Adipocyte (in vitro differentiated cells): Measurements from ENCODE around the gene STARD3.

Experiments
- DNase-seq: peaks from one replicate; pipeline ENCODE4 v3.0.0-alpha.2; 2015; ENCODE audit warnings: low read depth
- H3K27me3 ChIP-seq: replicated peaks from 2 replicates; pipeline ENCODE4 v1.7.0; 2013; ENCODE audit warnings: mild to moderate bottlenecking, low read length, moderate library complexity; ENCODE audit not compliant: control insufficient read depth, insufficient read depth
- H3K36me3 ChIP-seq: 2 replicates; pipeline ENCODE4 v1.7.0; 2013; ENCODE audit warnings: low read length, mild to moderate bottlenecking, moderate library complexity; ENCODE audit not compliant: control insufficient read depth, insufficient read depth, severe bottlenecking
- H3K4me1 ChIP-seq: 2 replicates; pipeline ENCODE4 v1.7.0; 2013; ENCODE audit warnings: mild to moderate bottlenecking, low read length, moderate library complexity; ENCODE audit not compliant: control insufficient read depth, insufficient read depth
- H3K4me3 ChIP-seq: 2 replicates; pipeline ENCODE4 v1.7.0; 2013; ENCODE audit warnings: mild to moderate bottlenecking, low read length, moderate library complexity
- H3K9ac ChIP-seq: 2 replicates; pipeline ENCODE4 v1.7.0; 2013; ENCODE audit warnings: mild to moderate bottlenecking, low read length, moderate library complexity
- H3K9me3 ChIP-seq: 2 replicates; pipeline ENCODE4 v1.7.0; 2013; ENCODE audit warnings: mild to moderate bottlenecking, low read length, moderate library complexity; ENCODE audit not compliant: control insufficient read depth

Gene STARD3

DNA sequence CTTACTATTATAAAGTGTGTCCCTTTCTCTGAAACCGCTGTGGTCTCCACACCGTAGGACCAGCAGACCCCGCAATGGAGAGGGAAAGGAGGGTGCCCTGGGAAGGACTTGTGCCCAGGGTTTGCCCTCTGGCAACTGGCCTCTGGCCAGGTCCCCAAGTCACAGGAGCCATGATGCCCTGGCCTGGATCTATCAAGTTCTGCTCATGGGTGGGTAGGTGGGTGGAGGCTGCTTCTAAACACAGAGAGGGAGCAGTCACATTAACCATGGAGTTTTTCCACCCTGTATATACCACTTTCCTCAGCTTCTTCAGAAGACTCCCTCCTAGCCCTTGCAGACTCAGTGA, 19.9 kb upstream of the STARD3 start:
- Histone ChIP-seq H3K36me3 (no peaks in the 10 kb centered on the region), H3K9me3 (no peaks in the 10 kb centered on the region), H3K4me3 (no peak overlapping the region), H3K9ac (no peak overlapping the region), H3K4me1 (no peaks in the 10 kb centered on the region), H3K27me3 (peaks cover 43% of the 10 kb centered on the region)
- DNase-seq = no peak

DNA sequence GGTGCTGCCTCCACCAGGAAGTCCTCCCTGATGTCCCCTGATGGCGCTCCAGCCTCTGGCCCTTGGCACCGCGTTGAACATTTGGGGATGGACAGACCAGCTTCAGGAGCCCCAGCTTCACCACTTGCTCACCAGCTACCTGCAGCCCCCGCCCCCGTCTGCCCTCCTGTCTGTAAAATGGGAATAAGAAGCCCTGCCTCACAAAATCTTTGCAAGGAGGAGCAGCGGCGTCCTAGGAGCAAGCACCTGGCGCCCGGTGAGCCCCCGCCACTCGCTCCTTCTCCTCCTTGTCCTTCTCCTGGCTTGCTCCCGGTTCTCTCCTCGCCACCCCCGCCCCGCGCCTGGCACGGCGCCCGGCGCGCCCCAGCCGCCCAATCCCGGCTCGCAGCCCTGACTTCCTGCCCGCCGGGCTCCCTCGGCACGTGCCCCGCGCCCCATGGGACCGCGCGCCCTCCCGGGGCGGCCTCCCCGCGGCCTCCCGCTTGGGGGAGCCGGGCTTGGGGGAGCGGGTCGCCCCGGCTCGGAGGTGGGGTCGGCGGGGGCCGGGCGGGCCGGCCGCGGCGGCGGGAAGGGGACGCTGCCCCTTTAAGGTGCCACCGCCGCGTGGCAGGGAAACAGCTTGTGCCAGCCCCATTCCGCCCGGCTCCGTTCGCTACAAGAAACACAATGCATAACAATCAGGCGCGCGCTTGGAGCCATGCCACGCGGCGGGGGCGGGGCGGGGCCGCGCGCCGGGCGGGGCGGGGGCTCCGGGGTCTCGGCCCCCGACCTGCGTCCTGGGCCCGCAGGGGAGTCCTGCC, 19.3 kb upstream of the STARD3 start:
- Histone ChIP-seq H3K4me1 (no peaks in the 10 kb centered on the region), H3K9me3 (no peaks in the 10 kb centered on the region), H3K36me3 (no peaks in the 10 kb centered on the region), H3K9ac (peak overlapping the region; percentile 20), H3K4me3 (peak overlapping the region; percentile 86), H3K27me3 (peaks cover 37% of the 10 kb centered on the region)
- DNase-seq = peak; percentile 73

DNA sequence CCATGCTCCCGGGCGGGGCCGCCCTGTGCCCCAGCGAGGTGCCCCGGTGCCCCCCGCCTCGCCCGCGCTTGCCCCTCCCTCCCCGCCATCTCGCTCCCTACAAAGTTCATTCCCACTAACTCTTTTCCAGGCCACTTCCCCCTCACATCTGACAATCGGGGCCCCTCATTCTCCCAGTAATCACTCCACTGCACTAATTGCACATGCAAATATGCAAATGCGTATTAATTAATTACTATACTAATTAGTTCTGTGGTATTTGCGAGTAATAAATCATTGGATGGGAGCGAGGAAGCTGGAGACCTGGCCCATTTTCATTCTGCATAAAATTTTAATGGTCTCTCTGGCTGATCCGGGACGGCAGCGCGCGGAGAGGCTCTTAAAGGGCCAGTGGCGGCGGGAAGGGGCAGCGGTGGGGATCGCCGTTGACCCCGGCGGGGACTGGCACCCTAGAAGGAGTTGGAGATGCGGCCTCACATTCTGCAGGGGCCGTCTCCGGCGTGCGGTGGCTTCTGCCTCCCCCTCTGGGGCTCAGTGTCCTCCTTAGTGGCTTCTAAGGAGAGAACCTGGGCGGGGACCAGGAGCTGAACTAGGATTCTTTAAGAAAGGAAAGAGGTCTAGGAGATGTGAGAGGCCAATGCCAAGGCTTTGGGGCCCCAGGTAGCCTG, 18.6 kb upstream of the STARD3 start:
- peaks cover 4% of the 10 kb centered on the region for H3K4me1 ChIP-seq
- no peaks in the 10 kb centered on the region for H3K9me3 ChIP-seq
- DNase-seq = peak; percentile 45
- H3K27me3 ChIP-seq = peaks cover 30% of the 10 kb centered on the region
- H3K36me3 ChIP-seq = no peaks in the 10 kb centered on the region
- H3K4me3 ChIP-seq = peak overlapping the region; percentile 86
- peak overlapping the region; percentile 76 for H3K9ac ChIP-seq

DNA sequence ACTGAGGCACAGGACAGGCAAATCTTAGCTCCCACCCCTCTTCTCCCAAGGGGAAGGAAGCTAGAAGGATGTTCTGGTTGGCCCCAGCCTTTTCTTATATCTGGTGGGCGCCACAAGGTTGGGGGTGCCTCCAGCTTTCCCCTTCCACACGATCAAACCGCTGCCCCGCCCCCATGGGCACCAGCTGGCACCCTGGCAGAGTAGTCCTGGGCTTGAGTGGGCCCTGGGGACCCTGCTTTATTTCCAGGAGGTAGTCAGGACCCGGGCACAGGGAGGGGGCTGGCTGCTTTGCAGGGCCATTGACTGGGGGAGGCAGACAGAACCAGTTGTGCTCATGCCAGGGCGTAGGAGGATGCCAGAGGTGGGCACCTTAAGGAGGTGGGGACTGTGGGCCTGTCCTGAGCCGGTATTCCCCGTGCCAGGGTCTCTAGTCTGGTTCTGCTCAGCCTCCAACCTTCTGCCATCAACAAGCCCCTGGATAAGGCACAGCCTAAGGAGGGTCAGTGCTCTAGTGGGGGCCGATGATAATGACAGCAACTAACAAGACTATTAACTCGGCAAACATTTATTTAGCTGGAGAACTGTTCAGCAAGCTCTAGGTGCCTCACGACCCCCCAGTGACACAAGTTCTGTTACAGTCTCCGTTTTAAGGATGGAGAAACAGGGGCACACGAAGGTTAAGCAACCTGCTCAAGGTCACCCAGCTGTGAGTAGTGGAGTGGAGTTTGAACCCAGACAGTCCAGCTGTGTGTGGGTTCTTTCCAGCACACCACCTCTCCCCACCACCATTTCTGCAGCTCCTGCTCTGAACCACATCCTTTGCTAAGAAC, 17.8 kb upstream of the STARD3 start:
- H3K9me3 ChIP-seq = no peaks in the 10 kb centered on the region
- peaks cover 4% of the 10 kb centered on the region for H3K4me1 ChIP-seq
- H3K27me3 ChIP-seq = peaks cover 28% of the 10 kb centered on the region
- H3K36me3 ChIP-seq = no peaks in the 10 kb centered on the region
- peak overlapping the region; percentile 86 for H3K4me3 ChIP-seq
- H3K9ac ChIP-seq = no peak overlapping the region
- no peak for DNase-seq

DNA sequence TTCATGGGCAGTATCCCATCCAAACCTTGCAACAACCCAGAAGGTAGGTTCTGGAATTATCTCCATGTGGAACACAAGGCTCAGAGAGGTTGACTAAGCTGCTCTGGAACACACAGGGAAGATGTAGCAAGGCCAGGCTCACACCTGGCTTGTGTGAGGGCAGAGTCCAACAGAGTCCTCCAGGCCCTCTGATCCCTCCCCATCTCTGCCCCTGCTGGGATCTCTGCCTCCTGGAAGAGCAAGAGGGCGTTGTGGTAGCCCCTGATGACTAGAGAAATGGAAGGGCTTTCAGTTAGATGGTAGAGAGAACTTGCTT, 17.2 kb upstream of the STARD3 start:
- H3K4me3 ChIP-seq = no peak overlapping the region
- H3K9ac ChIP-seq = no peak overlapping the region
- no peaks in the 10 kb centered on the region for H3K9me3 ChIP-seq
- peaks cover 4% of the 10 kb centered on the region for H3K4me1 ChIP-seq
- peaks cover 26% of the 10 kb centered on the region for H3K27me3 ChIP-seq
- no peaks in the 10 kb centered on the region for H3K36me3 ChIP-seq
- DNase-seq = no peak

DNA sequence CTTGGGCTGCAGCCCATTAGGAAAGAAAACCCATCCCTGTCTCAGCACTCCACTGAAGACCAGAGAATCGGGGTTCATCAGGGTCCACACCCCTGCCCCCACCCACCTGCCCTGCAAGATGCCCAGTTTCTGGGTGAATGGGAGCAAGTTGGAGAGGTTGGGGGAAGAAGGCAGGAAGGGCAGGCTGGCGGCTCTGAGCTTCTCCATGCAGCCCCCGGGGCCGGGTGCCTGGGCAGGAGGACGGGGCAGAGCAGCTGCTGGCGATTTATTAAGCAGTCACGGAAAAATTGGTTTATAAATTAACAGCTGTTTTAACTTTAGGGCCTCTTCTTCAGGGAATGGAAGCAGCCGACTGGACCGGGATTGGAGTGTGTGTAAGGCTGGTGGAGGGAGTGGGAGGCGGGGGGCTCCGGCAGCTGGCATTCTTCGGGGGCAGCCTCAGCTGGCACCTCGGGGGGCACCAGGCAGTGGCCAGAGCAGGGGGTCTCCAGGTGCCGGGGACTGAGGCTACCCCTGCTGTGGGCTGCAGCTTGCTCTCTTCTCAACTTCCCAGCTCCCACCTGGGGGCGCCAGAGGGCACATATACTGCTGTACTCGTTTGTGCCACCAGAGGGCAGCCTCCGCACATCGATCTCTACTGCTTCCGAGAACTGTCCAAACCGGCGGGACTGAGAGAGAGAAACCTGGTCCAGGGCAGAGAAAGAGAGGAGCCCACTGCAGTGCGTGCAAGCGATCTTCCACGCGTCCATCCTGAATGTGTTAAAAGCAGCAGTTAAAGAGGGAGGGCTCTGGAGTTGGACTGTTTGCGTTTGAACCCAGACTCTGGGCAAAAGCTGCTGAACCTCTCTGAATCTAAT, 15.2 kb upstream of the STARD3 start:
- Histone ChIP-seq H3K4me1 (peaks cover 18% of the 10 kb centered on the region), H3K36me3 (no peaks in the 10 kb centered on the region), H3K27me3 (peaks cover 33% of the 10 kb centered on the region), H3K9me3 (no peaks in the 10 kb centered on the region), H3K9ac (no peak overlapping the region), H3K4me3 (no peak overlapping the region)
- peak; percentile 91 for DNase-seq

DNA sequence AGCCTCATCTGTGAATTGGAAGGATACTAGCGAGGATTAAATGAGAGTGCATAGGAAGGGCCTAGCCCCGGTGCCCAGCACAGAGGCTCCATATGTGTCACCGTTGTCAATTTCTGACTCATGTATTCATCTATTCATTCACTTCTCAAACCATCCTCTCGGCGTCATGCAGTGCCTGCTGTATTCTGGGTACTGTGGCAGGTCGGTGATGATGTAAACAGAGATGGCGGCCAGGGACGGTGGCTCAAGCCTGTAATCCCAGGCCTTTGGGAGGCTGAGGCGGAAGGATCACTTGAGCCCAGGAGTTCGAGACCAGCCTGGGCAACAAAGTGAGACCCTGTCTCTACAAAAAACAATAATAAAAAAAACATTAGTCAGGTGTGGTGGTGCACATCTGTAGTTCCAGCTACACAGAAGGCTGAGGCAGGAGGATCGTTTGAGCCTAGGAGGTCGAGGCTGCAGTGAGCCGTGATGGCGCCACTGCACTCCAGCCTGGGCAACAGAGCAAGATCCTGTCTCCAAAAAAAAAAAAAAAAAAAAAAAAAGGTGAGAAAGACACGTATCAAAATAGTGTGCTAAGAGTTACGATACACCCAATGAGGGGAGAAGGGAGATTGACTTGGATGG, 14.5 kb upstream of the STARD3 start:
- Histone ChIP-seq H3K9me3 (no peaks in the 10 kb centered on the region), H3K27me3 (peaks cover 31% of the 10 kb centered on the region), H3K4me3 (no peak overlapping the region), H3K36me3 (no peaks in the 10 kb centered on the region), H3K9ac (no peak overlapping the region), H3K4me1 (peaks cover 20% of the 10 kb centered on the region)
- DNase-seq = no peak

DNA sequence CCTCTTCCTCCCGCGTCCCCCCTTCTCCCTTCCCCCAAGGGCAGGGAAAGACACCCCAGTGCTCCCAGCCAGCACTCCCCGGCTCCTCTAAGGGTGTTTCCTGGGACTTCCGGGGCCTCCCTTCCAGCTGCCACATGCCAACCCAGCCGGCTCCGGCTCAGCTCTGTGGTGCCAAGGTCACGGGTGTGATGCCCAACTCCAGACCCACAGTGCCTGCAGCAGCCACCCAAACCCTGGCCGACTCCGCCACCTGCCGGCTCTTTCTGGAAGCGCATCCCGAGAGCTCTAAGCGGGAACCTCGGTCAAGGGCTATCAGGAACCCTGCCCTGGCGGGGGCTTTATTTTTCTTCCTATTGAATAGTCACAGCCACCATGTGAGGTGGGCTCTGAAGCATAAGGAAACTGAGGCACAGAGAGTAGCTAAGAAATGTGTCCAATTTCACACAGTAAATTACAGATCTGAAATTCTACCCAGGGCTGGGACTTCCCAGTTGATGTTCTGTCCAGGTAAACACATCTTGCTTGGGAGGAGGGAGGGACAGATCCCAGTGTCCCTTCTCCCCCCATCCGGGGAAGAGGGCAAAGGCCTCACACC, 13.5 kb upstream of the STARD3 start:
- H3K27me3 ChIP-seq = peaks cover 36% of the 10 kb centered on the region
- peak; percentile 92 for DNase-seq
- H3K9me3 ChIP-seq = no peaks in the 10 kb centered on the region
- H3K4me3 ChIP-seq = no peak overlapping the region
- peaks cover 26% of the 10 kb centered on the region for H3K4me1 ChIP-seq
- no peaks in the 10 kb centered on the region for H3K36me3 ChIP-seq
- no peak overlapping the region for H3K9ac ChIP-seq

DNA sequence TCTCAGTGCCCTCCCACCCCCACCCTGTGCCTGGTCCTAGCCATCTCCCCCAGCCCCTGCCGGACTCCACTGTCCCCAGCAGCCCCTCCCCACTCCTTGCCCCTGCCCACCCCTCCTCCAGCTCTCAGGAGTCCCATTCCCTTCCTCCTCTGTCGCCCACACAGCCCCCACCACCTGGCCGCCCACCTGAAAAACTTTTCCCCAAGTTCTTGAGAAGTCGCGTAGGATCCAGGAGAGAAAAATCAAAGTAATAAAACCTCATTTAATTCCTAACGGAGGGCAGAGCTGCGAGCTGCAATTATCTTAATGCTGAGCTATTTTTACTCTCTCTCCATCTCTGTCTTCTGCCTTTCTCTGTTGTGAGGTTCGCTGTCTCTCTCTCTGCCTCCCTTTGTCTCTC, 12.6 kb upstream of the STARD3 start:
- Histone ChIP-seq H3K9ac (no peak overlapping the region), H3K4me1 (peaks cover 27% of the 10 kb centered on the region), H3K27me3 (peaks cover 37% of the 10 kb centered on the region), H3K36me3 (no peaks in the 10 kb centered on the region), H3K4me3 (no peak overlapping the region), H3K9me3 (no peaks in the 10 kb centered on the region)
- no peak for DNase-seq

DNA sequence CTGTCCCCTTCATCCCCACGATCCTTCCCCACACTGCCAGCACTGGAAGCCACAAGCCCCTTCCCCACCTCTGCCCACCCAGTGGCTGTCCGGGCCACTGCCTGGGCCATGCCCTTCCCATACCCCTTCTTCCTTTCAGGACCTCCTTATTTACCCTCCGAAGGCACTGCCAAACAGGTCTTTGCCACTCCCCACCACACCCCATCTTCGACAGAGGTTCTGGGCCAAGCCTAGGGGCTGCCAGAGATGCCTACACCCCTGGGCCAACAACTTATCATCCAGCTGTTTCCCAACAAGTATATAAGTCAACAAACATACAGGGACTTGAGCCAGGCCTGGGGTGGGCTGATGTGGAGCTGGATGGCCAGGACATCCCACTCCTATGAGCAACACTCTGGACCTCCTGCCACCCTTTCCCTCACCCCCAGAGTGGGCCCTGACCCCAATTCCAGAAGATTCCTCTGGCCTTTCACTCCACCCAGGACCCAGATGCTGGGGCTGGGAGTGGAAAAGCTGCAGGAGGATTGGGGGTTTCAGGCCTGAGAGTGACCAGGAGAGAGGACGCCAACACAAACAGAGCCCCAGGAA, 11.7 kb upstream of the STARD3 start:
- Histone ChIP-seq H3K4me3 (no peak overlapping the region), H3K36me3 (no peaks in the 10 kb centered on the region), H3K9me3 (no peaks in the 10 kb centered on the region), H3K9ac (no peak overlapping the region), H3K27me3 (peaks cover 30% of the 10 kb centered on the region), H3K4me1 (peaks cover 35% of the 10 kb centered on the region)
- peak; percentile 15 for DNase-seq
